WI38 (cell line): ENCODE data around the gene GRIN1.

ENCODE experiments used
- H3K4me3 ChIP-seq: 2 replicates; pipeline ENCODE4 v1.5.1; 2011; ENCODE audit warnings: low read depth, mild to moderate bottlenecking, control low read depth, low read length
- CTCF ChIP-seq: IDR thresholded peaks from 2 replicates; pipeline ENCODE4 v1.5.1; 2012; ENCODE audit warnings: low read depth, mild to moderate bottlenecking, control low read depth, low read length

Gene GRIN1

DNA sequence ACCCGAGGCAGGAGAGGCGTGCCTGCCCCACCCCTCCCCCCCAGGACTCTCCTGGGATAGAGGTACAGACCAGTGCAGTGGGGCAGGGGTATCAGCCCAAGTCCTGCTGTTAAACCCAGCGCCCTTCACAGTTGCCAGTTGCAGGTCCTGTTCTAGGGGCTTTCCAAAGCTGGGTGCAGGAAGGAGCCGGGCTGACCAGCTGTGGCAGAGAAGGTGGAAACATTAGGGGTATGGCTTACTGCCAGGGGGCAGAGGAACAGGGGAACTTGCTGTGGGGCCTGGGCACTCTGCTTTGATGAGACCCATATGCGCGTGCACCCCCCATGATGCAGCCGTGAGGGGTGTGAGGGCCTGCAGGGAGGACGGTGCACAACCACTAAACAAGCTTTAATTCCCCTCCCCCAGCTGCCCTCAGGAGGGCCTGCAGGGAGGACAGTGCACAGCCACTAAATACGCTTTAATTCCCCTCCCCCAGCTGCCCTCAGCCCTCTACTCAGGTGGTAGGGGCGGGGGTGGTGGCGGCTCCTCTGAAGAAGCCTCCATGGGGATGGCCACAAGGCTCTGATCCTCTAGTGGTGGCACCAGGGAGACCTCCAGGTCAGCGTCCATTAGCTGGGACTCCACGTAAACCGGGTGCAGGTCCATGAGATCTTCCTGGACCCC lies 31.7 kb downstream of the GRIN1 start:
- no peak for TF ChIP-seq CTCF
- no peak overlapping the region for H3K4me3 ChIP-seq

DNA sequence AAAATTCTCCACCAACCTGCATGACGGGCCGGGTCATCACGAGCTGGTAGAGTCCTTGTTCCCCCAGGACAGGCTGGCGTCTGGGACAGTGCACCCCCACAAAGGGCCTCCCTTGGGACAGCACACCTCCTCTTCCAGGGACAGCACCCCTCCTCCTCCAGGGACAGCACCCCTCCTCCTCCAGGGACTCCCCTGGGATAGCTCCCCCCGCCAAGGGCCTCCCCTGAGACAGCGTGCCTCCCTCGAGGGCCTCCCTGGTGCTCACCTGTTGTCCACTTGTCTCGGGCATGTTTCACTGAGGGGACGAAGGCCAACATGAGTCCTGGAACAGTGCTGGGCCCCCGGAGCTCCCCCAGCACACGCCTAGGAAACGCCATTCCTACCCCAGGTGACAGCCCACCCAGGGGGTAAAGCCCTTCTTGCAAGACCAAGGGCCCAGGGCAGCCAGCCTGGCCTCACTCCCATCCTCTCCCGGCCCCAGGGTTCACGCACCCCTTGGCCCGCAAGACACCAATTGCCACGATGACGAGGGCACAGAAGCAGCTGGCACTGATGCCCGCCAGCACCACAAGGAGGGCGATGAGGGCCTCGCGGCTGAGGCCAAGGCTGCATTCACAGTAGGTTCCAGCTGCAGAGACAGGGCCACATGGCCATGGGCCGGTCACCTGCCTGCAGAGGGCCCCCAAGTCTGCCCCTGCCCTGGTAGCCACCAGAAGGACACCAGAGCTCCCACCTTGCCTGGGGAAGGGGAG lies 32.4 kb downstream of the GRIN1 start:
- H3K4me3 ChIP-seq = no peak overlapping the region
- no peak for TF ChIP-seq CTCF

GRCh38 chr9:137172901-137173795 lies 34.2 kb downstream of the GRIN1 start:
- no peak for TF ChIP-seq CTCF
- H3K4me3 ChIP-seq = no peak overlapping the region

- no peak overlapping the region for H3K4me3 ChIP-seq
- no peak for TF ChIP-seq CTCF
These were observed 35.1 kb downstream of the GRIN1 start for GRCh38 chr9:137173796-137174664.

- no peak for TF ChIP-seq CTCF
- no peak overlapping the region for H3K4me3 ChIP-seq
These were observed 35.9 kb downstream of the GRIN1 start for GRCh38 chr9:137174722-137175293.

DNA sequence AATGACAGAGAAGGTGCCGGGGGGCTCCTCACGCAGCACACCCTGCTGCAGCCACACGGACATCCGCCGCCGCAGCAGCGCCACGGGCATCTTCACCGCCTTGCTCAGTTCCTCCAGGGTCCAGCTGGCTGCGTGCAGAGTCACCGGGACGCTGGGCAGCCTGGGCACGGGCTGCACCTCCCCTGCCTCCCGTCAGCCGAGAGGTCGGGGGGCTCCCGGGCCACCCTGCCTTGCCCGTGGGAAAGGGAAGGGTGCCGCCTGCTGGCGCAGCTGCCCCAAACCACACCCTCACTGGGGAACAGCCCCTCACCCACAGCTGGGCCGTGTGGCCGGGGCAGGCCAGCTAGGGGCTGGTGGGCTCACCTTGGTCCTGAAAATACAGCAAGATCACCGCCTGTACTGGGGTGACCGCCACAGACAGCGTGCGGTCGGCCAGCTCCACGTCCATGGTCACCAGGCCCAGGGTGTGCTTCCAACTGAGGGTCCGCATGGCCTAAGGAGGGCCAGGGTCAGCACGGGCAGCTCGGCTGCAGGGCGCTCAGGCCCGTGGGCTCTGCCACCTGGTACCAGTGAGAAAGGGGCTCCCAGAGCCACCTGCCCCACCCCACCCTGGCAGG lies 36.5 kb downstream of the GRIN1 start:
- TF ChIP-seq CTCF = no peak
- no peak overlapping the region for H3K4me3 ChIP-seq
